Fibroblast of skin of left quadriceps (primary cell): ENCODE measurements around the gene FUT2.
"Not testable (repeated sequence)": the region's sequence is repeated elsewhere in the genome, so short reads cannot be mapped to it uniquely, and the experiment has no call there.

Experiments used
- DNase-seq, 2 experiments: peaks; one replicate each; pipeline ENCODE4 v3.0.0-alpha.2; 2013; ENCODE audit warnings: low read depth in 2 of 2

FUT2 gene

DNA sequence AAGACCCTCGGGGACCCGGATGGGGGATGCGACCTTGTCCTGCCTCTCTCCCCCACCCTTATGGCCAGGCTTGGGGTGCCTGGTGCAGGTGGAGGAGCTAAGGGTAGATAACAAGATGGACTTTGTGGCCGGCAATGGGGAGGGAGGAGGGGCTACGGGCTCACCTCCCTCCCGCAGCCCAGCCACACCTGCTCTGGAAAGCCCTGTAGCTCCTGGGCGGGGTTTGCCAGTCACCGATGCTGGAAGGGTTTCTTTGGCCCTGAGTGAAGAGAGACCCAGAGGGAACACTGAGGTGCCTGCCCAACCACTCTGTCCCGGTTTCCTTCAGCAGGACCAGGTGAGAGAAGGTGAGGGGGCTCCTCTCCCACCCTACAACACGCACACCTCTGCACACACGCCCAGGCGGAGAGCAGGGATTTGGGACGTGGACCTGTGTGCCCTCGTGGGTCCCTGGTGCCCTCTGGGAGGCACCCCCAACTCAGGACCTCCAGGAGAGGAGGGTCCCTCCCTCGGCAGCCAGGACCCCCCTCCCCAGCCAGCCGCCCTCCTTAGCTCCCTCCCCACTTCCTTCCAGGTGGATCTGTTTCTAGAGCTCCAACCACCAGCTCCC is at the start of gene FUT2:
FUT2 (plus strand) TSS at position 229 of the 610 bp plus-strand sequence. CDS start 6,986 bp downstream, outside the sequence.
- no peak for DNase-seq

GRCh38 chr19:48646001-48646721 is 49.6 kb upstream of the FUT2 start, which contains the start of gene CA11:
Gene CA11 (minus strand): TSS chr19:48646187. CDS start chr19:48645632, 555 bp downstream.
- peak; percentile 56 to 65 for DNase-seq

GRCh38 chr19:48646722-48647216 is 49.0 kb upstream of the FUT2 start:
- DNase-seq = no peak

- no peak for DNase-seq
Measured at GRCh38 chr19:48648134-48648533, 47.6 kb upstream of the FUT2 start.

- no peak for DNase-seq
Measured at GRCh38 chr19:48650974-48651682, 44.6 kb upstream of the FUT2 start.

GRCh38 chr19:48651683-48652048 is 44.1 kb upstream of the FUT2 start:
- DNase-seq = no peak

DNA sequence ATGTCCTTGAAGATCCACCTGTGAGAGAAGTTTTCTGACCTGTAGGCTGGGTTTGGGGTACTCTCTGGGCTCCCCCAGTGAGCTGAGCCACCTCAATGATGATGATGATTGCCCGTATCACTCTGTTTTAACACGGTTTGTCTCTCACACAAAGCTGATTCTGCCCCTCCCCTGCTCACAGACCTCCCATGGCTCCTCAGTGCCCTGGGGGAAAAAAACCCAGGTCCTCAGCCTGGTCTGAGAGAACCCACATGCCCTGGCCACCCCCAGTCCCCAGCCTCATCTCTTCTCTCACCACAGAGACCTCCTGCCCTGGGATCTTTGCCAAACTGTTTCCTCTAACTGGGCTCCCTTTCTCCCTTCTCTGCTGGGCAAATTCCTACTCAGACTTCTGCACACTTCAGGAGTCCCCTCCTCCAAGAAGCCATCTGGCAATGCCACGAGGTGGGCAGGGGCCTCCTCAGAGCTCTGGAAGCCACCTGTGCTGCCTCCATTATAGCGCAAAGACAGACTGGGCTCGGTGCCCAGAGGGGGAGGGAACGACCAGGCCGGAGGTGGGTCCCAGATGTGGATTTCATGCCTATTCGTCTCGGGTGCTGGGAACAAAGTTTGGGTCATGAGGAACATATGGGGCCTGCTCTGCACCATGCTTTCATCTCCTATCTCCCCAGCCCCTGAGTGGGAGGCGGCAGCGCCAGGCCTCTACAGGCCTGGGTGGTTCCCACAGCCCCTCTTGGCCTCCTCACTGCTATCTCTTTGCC is 41.3 kb upstream of the FUT2 start:
- no peak for DNase-seq

GRCh38 chr19:48656840-48657474 is 38.8 kb upstream of the FUT2 start:
- DNase-seq = peak; percentile 79 to 82

GRCh38 chr19:48657828-48658227 is 37.9 kb upstream of the FUT2 start:
- not testable (repeated sequence) for DNase-seq

- DNase-seq = no peak
Measured at GRCh38 chr19:48658483-48658882, 37.3 kb upstream of the FUT2 start.

DNA sequence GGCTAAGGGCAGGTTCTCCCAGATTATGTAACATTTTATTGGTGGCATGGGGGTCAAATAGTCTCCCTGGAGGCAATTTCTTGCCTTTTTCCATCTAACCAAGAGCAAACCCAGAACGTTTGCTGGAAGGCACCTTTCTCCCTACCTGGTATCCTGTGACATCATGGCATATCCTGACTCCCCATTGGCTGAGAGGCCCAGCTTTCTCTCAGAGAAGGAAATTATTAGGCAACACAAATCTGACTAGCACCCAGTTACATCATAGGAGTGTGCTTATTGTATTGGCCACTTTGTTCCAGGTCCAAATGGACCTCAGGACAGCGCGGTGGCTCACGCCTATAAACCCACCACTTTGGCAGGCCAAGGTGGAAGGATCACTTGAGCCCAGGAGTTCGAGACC is 36.0 kb upstream of the FUT2 start:
- no peak for DNase-seq

DNA sequence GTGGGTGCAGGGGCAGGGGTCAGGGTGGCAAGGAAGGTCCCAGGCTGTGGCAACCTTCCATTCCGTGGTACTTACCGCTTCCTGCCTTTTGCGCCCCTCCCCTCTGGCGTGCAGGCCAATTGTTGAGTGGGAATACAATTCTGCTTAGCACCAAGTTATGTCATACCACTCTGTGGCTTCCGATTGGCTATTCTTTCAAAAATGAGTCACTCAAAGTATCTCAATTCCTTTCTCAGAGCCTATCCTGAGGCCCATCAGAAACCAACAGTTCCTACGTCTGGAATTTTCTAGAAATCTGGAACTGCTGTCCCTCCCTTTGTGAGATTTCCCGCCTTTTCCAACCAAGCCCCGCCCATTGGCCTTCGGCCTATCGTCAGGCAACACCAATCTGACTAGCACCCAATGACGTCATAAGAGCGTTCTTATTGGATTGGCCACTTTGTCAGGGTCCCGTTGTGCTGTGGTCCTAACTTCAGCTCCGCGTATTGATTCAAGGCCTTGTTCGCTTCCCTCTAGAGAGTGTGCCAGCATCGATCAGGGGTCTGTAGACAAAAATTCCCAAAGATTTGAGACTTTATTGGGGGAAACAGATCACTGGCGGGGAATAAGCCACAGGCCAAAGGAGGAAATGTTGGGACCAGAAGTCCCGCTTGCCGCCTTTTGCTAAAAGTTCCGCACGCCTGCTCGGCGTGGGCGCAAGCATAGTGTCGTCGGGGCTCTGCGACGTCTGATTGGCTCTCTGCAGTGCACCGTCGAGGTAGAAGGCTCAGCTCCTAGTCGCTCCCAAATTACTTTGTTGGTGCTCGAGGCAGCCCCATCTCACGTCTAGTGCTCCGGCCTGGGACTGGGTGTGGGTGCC is 34.7 kb upstream of the FUT2 start:
- peak; percentile 68 to 71 for DNase-seq

DNA sequence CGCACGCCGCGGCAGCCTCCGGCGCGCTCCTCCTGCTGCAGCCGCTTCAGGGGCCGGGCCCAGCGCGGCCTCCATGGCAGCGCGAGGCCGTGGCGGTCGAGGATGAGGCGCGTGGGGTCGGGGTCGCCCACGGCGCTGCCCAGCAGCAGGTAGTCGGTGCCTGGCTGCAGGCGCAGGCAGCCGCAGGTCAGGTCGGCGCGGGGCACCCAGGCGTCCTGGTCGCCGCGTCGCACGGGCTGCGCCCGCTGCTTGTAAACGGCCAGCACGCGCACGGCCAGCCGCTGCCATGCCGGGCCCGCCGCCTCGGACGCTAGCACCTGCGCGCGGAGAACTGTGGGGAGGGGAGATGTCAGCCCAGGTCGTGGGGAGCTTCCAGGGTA is 34.1 kb upstream of the FUT2 start:
- DNase-seq = no peak

GRCh38 chr19:48663667-48664066 is 32.1 kb upstream of the FUT2 start:
- DNase-seq = no peak

- DNase-seq = no peak
Measured at GRCh38 chr19:48664476-48664875, 31.3 kb upstream of the FUT2 start.

DNA sequence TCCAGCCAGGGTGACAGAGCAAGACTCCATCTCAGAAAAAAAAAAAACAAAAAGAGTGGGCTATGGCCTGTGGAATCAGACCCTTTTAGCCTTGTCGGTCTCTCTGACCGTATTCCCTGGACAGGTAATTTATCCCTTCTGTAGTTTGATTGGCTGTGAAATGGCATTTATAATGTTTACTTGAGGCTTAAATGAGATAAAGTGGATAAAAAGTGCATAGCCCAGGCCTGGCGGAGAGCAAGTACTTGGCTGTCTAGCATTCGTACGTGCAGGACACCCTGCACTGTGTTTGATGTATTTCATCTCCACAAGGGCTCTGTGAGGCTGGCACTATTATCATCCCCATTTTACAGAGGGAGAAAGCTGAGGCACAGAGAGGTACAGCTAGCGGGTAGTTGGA is 30.0 kb upstream of the FUT2 start:
- no peak for DNase-seq

GRCh38 chr19:48668332-48668731 is 27.4 kb upstream of the FUT2 start:
- no peak for DNase-seq

GRCh38 chr19:48668761-48669160 is 27.0 kb upstream of the FUT2 start:
- DNase-seq = no peak

GRCh38 chr19:48669903-48670668 is 25.7 kb upstream of the FUT2 start:
- DNase-seq = no peak
